ENCODE results near the gene KLRG1.

The KLRG1 gene

GRCh38 chr12:8980137-8980536 lies 9.2 kb upstream of the KLRG1 start:
- TF ChIP-seq GLIS3 (CRISPR knock-in tag; IDR thresholded peaks at IDR 0.05), result no peak
- no peak for TF ChIP-seq SNAI2 (CRISPR knock-in tag; IDR thresholded peaks at IDR 0.05)
- no peak for TF ChIP-seq ISL1 (CRISPR knock-in tag; IDR thresholded peaks at IDR 0.05)
- TF ChIP-seq ZC3H10 (CRISPR knock-in tag; IDR thresholded peaks at IDR 0.05), result no peak
- no peak for TF ChIP-seq ZFP3 (CRISPR knock-in tag; IDR thresholded peaks at IDR 0.05)
- TF ChIP-seq ARNTL (CRISPR knock-in tag; IDR thresholded peaks at IDR 0.05; ENCODE audit: borderline replicate concordance, low read depth), result no peak
- TF ChIP-seq, protein P1, sequence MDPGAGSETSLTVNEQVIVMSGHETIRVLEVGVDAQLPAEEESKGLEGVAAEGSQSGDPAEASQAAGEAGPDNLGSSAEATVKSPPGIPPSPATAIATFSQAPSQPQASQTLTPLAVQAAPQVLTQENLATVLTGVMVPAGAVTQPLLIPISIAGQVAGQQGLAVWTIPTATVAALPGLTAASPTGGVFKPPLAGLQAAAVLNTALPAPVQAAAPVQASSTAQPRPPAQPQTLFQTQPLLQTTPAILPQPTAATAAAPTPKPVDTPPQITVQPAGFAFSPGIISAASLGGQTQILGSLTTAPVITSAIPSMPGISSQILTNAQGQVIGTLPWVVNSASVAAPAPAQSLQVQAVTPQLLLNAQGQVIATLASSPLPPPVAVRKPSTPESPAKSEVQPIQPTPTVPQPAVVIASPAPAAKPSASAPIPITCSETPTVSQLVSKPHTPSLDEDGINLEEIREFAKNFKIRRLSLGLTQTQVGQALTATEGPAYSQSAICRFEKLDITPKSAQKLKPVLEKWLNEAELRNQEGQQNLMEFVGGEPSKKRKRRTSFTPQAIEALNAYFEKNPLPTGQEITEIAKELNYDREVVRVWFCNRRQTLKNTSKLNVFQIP (CRISPR knock-in tag; IDR thresholded peaks at IDR 0.05; ENCODE audit: borderline replicate concordance, low read depth), result no peak
- no peak for TF ChIP-seq RARB (CRISPR knock-in tag; IDR thresholded peaks at IDR 0.05)
- TF ChIP-seq ZNF70 (CRISPR knock-in tag; IDR thresholded peaks at IDR 0.05), result no peak
- TF ChIP-seq BACH2 (CRISPR knock-in tag; IDR thresholded peaks at IDR 0.05; ENCODE audit: borderline replicate concordance), result no peak
- TF ChIP-seq, protein P2, sequence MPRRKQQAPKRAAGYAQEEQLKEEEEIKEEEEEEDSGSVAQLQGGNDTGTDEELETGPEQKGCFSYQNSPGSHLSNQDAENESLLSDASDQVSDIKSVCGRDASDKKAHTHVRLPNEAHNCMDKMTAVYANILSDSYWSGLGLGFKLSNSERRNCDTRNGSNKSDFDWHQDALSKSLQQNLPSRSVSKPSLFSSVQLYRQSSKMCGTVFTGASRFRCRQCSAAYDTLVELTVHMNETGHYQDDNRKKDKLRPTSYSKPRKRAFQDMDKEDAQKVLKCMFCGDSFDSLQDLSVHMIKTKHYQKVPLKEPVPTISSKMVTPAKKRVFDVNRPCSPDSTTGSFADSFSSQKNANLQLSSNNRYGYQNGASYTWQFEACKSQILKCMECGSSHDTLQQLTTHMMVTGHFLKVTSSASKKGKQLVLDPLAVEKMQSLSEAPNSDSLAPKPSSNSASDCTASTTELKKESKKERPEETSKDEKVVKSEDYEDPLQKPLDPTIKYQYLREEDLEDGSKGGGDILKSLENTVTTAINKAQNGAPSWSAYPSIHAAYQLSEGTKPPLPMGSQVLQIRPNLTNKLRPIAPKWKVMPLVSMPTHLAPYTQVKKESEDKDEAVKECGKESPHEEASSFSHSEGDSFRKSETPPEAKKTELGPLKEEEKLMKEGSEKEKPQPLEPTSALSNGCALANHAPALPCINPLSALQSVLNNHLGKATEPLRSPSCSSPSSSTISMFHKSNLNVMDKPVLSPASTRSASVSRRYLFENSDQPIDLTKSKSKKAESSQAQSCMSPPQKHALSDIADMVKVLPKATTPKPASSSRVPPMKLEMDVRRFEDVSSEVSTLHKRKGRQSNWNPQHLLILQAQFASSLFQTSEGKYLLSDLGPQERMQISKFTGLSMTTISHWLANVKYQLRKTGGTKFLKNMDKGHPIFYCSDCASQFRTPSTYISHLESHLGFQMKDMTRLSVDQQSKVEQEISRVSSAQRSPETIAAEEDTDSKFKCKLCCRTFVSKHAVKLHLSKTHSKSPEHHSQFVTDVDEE (CRISPR knock-in tag; IDR thresholded peaks at IDR 0.05), result no peak
- TF ChIP-seq ZFP30 (CRISPR knock-in tag; IDR thresholded peaks at IDR 0.05), result no peak
- no peak for TF ChIP-seq TCF4 (CRISPR knock-in tag; IDR thresholded peaks at IDR 0.05; ENCODE audit: borderline replicate concordance)
- TF ChIP-seq PPARA (CRISPR knock-in tag; IDR thresholded peaks at IDR 0.05; ENCODE audit: borderline replicate concordance), result no peak
- no peak for TF ChIP-seq PATZ1 (CRISPR knock-in tag; IDR thresholded peaks at IDR 0.05; ENCODE audit: borderline replicate concordance)
- TF ChIP-seq CSDC2 (CRISPR knock-in tag; IDR thresholded peaks at IDR 0.05), result no peak
- no peak for TF ChIP-seq CSRNP3 (CRISPR knock-in tag; IDR thresholded peaks at IDR 0.05)
- no peak for TF ChIP-seq OSR1 (CRISPR knock-in tag; IDR thresholded peaks at IDR 0.05)
- ATAC-seq, result no peak

DNA sequence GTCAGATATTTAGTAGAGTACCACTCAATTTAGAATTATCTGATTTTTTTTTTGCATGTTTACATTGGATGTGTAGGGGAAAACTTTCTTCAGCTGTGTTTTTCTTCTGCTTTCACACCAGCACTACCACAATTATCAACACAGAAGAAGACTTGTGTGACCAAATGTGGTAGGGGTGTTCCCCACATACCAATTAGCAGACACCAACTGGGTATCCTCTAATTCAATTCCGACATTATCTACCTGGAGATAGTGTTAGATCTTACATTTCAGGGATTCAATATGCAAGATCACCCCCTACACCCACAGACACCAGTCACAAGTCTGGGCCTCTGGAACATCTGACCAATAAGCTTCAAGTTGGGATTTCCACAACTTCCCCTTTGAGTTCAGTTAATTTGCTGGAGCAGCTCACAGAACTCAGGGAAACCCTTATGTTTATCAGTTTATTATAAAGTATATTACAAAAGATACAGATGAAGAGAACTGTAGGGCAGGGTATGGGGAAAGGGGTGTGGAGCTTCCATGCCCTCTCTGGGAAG lies 4.1 kb upstream of the KLRG1 start:
- TF ChIP-seq RARB (CRISPR knock-in tag; IDR thresholded peaks at IDR 0.05), result no peak
- no peak for TF ChIP-seq SNAI2 (CRISPR knock-in tag; IDR thresholded peaks at IDR 0.05)
- no peak for TF ChIP-seq PPARA (CRISPR knock-in tag; IDR thresholded peaks at IDR 0.05; ENCODE audit: borderline replicate concordance)
- no peak for TF ChIP-seq ARNTL (CRISPR knock-in tag; IDR thresholded peaks at IDR 0.05; ENCODE audit: borderline replicate concordance, low read depth)
- TF ChIP-seq, protein P2 (CRISPR knock-in tag; IDR thresholded peaks at IDR 0.05), result no peak
- no peak for TF ChIP-seq GLIS3 (CRISPR knock-in tag; IDR thresholded peaks at IDR 0.05)
- TF ChIP-seq ZNF565 (CRISPR knock-in tag; conservative IDR thresholded peaks at IDR 0.05; ENCODE audit: low read depth), result no peak
- no peak for TF ChIP-seq TOX (CRISPR knock-in tag; IDR thresholded peaks at IDR 0.05; ENCODE audit: borderline replicate concordance)
- no peak for TF ChIP-seq BACH2 (CRISPR knock-in tag; IDR thresholded peaks at IDR 0.05; ENCODE audit: borderline replicate concordance)
- TF ChIP-seq ZNF8 (CRISPR knock-in tag; IDR thresholded peaks at IDR 0.05), result no peak
- TF ChIP-seq ISL1 (CRISPR knock-in tag; IDR thresholded peaks at IDR 0.05), result no peak
- no peak for TF ChIP-seq CREB5 (CRISPR knock-in tag; IDR thresholded peaks at IDR 0.05; ENCODE audit: low read depth)
- TF ChIP-seq ZNF70 (CRISPR knock-in tag; IDR thresholded peaks at IDR 0.05), result no peak
- TF ChIP-seq CSDC2 (CRISPR knock-in tag; IDR thresholded peaks at IDR 0.05), result no peak
- no peak for TF ChIP-seq OSR1 (CRISPR knock-in tag; IDR thresholded peaks at IDR 0.05)
- TF ChIP-seq TCF4 (CRISPR knock-in tag; IDR thresholded peaks at IDR 0.05; ENCODE audit: borderline replicate concordance), result no peak
- no peak for TF ChIP-seq PATZ1 (CRISPR knock-in tag; IDR thresholded peaks at IDR 0.05; ENCODE audit: borderline replicate concordance)
- TF ChIP-seq, protein P1 (CRISPR knock-in tag; IDR thresholded peaks at IDR 0.05; ENCODE audit: borderline replicate concordance, low read depth), result no peak
- no peak for TF ChIP-seq ZFP30 (CRISPR knock-in tag; IDR thresholded peaks at IDR 0.05)

More for the DNA sequence above, 4.1 kb upstream of the KLRG1 start:
- no peak for ATAC-seq

All from SK-N-SH treated with all-trans-retinoic acid at 6 μM for 48 hours (cell line).